Tongue (tissue), 2 donors: Measurements from ENCODE around the gene TDRD5. TPM values are rescaled to one million over a fixed set of nuclear protein-coding genes. Genes with fewer than 3 reads are reported as not detected.

ENCODE experiments used
- small RNA-seq: library from RNA; depleted of rRNA; stranded (forward); fragments of <200 nt; gene quantifications from one replicate; pipeline ENCODE3, GENCODE V24; 2014; ENCODE audit warnings: low replicate concordance
- total RNA-seq: library from RNA; depleted of rRNA; stranded (reverse); fragments of >200 nt; gene quantifications from one replicate; pipeline ENCODE4 v1.2.3, GENCODE V29; 2014

TDRD5 gene
- total RNA-seq, 1 donor from 2014 or later = 0.82 TPM

Small RNA genes within 50 kb of the gene (small RNA-seq; reads per million reads assigned to genes)
- 0.06 reads per million for gene RNU5F-2P

Other genes with a start within 250 kb of the TDRD5 start
- 0.31 TPM for gene AXDND1, start 225.9 kb upstream of the TDRD5 start, total RNA-seq
- gene NPHS2, start 15.9 kb upstream of the TDRD5 start, total RNA-seq = not detected
- 0.21 TPM for gene FAM163A, start 151.5 kb downstream of the TDRD5 start, total RNA-seq